WTC11 (cell line): ENCODE data around the gene MCUR1. TPM values are rescaled to one million over a fixed set of nuclear protein-coding genes. Genes with fewer than 3 reads are reported as not detected.

Source experiments
- ATAC-seq: fragments of 200-7000 bp; cut with Tn5 transposase; 2 replicates; pipeline ENCODE4 v1.10.0; 2021; ENCODE audit warnings: mild to moderate bottlenecking, moderate library complexity
- CTCF ChIA-PET: fragments of 300-600 bp; sonication (Branson Sonifier 250); formaldehyde crosslinking; loops from one replicate; lab custom pipeline; 2021; ENCODE audit warnings: antibody characterized with exemption; lab: Charles Lee
- POLR2A ChIA-PET: fragments of 350-600 bp; sonication (Branson Sonifier 250); formaldehyde crosslinking; loops from one replicate; lab custom pipeline; 2021; ENCODE audit warnings: antibody characterized with exemption; lab: Charles Lee
- DNase-seq: peaks from one replicate; pipeline ENCODE4 v3.0.0; 2021; ENCODE audit warnings: low spot score
- H3K27ac Mint-ChIP-seq: 2 replicates; pipeline ENCODE4 v1.8.0; 2021; ENCODE audit warnings: mixed read lengths
- H3K27me3 Mint-ChIP-seq: 2 replicates; pipeline ENCODE4 v1.8.0; 2021; ENCODE audit warnings: low read depth, mild to moderate bottlenecking, moderate library complexity, mixed read lengths
- H3K36me3 Mint-ChIP-seq: 2 replicates; pipeline ENCODE4 v1.8.0; 2021; ENCODE audit warnings: mixed read lengths
- H3K4me1 Mint-ChIP-seq: 2 replicates; pipeline ENCODE4 v1.8.0; 2022; ENCODE audit warnings: mixed read lengths
- H3K4me3 Mint-ChIP-seq: 2 replicates; pipeline ENCODE4 v1.8.0; 2021; ENCODE audit warnings: mild to moderate bottlenecking, moderate library complexity, mixed read lengths
- H3K9me3 Mint-ChIP-seq: 2 replicates; pipeline ENCODE4 v1.8.0; 2021; ENCODE audit warnings: mixed read lengths
- AFF4 ChIP-seq: sonication (generic); formaldehyde crosslinking; IDR thresholded peaks from 2 replicates; pipeline ENCODE4 v1.8.1; 2023; ENCODE audit warnings: mild to moderate bottlenecking, missing genetic modification reagents, borderline replicate concordance
- ATF6 ChIP-seq: sonication (generic); formaldehyde crosslinking; IDR thresholded peaks from 2 replicates; pipeline ENCODE4 v1.8.1; 2023; ENCODE audit warnings: mild to moderate bottlenecking, missing genetic modification reagents
- GABPB1 ChIP-seq: sonication (generic); formaldehyde crosslinking; IDR thresholded peaks from 2 replicates; pipeline ENCODE4 v1.8.1; 2023; ENCODE audit warnings: mild to moderate bottlenecking, missing genetic modification reagents
- GRHL2 ChIP-seq: fragments of 250-450 bp; sonication (Bioruptor Pico); IDR thresholded peaks from 2 replicates; pipeline ENCODE4 v1.8.0; 2022; ENCODE audit warnings: mild to moderate bottlenecking, moderate library complexity; ENCODE audit not compliant: insufficient replicate concordance, severe bottlenecking
- JUN ChIP-seq: sonication (generic); formaldehyde crosslinking; IDR thresholded peaks from 2 replicates; pipeline ENCODE4 v1.8.0; 2023; ENCODE audit warnings: mild to moderate bottlenecking, missing genetic modification reagents
- KAT7 ChIP-seq: sonication (generic); formaldehyde crosslinking; IDR thresholded peaks from 2 replicates; pipeline ENCODE4 v1.8.1; 2023; ENCODE audit warnings: missing genetic modification reagents, mild to moderate bottlenecking, borderline replicate concordance
- MXD4 ChIP-seq: fragments of 250-450 bp; sonication (Bioruptor Pico); IDR thresholded peaks from 2 replicates; pipeline ENCODE4 v1.8.0; 2021; ENCODE audit warnings: mild to moderate bottlenecking, moderate library complexity, borderline replicate concordance
- MYBL2 ChIP-seq: sonication (generic); formaldehyde crosslinking; IDR thresholded peaks from 2 replicates; pipeline ENCODE4 v1.8.1; 2023; ENCODE audit warnings: mild to moderate bottlenecking, moderate library complexity, missing genetic modification reagents
- NR1H2 ChIP-seq: sonication (generic); formaldehyde crosslinking; IDR thresholded peaks from 2 replicates; pipeline ENCODE4 v1.9.0; 2021; ENCODE audit warnings: mild to moderate bottlenecking, moderate library complexity, missing genetic modification reagents
- RELA ChIP-seq: sonication (generic); formaldehyde crosslinking; IDR thresholded peaks from 2 replicates; pipeline ENCODE4 v1.8.1; 2022; ENCODE audit warnings: missing genetic modification reagents, mild to moderate bottlenecking, borderline replicate concordance
- SOX15 ChIP-seq: fragments of 250-450 bp; sonication (Bioruptor Pico); IDR thresholded peaks from 2 replicates; pipeline ENCODE4 v1.9.0; 2021; ENCODE audit warnings: mild to moderate bottlenecking
- TCF7 ChIP-seq: sonication (generic); formaldehyde crosslinking; IDR thresholded peaks from 2 replicates; pipeline ENCODE4 v1.8.0; 2022; ENCODE audit warnings: mild to moderate bottlenecking, low read depth, missing genetic modification reagents, moderate library complexity
- TP53 ChIP-seq: sonication (generic); formaldehyde crosslinking; IDR thresholded peaks from 2 replicates; pipeline ENCODE4 v1.8.1; 2023; ENCODE audit warnings: mild to moderate bottlenecking, missing genetic modification reagents
- ZBTB43 ChIP-seq: sonication (generic); formaldehyde crosslinking; IDR thresholded peaks from 2 replicates; pipeline ENCODE4 v1.8.1; 2023; ENCODE audit warnings: mild to moderate bottlenecking, missing genetic modification reagents
- ZNF121 ChIP-seq: sonication (generic); formaldehyde crosslinking; IDR thresholded peaks from 2 replicates; pipeline ENCODE4 v1.8.0; 2023; ENCODE audit warnings: missing genetic modification reagents
- ZNF416 ChIP-seq: fragments of 250-450 bp; sonication (Bioruptor Pico); IDR thresholded peaks from 2 replicates; pipeline ENCODE4 v1.9.0; 2021; ENCODE audit warnings: mild to moderate bottlenecking, inconsistent platforms
- total RNA-seq: library from RNA; stranded (reverse); gene quantifications from 3 replicates; pipeline ENCODE4 v1.2.3, GENCODE V29; 2021
- TF ChIP-seq, protein P1 (sequence below): fragments of 250-450 bp; sonication (Bioruptor Pico); conservative IDR thresholded peaks from 2 replicates; pipeline ENCODE4 v1.9.0; 2021; ENCODE audit warnings: mild to moderate bottlenecking
- TF ChIP-seq, protein P2 (sequence below): fragments of 250-450 bp; sonication (Bioruptor Pico); IDR thresholded peaks from 2 replicates; pipeline ENCODE4 v1.9.0; 2021; ENCODE audit warnings: mild to moderate bottlenecking
- TF ChIP-seq, protein P3 (sequence below): fragments of 250-450 bp; sonication (Bioruptor Pico); IDR thresholded peaks from 2 replicates; pipeline ENCODE4 v1.9.0; 2021; ENCODE audit warnings: mild to moderate bottlenecking, borderline replicate concordance
- TF ChIP-seq, protein P4 (sequence below): fragments of 250-450 bp; sonication (Bioruptor Pico); IDR thresholded peaks from 2 replicates; pipeline ENCODE4 v2.1.2; 2022; ENCODE audit warnings: mild to moderate bottlenecking, moderate library complexity

Gene MCUR1
- total RNA-seq, 1 experiment from 2014 or later = 28.1 TPM

DNA sequence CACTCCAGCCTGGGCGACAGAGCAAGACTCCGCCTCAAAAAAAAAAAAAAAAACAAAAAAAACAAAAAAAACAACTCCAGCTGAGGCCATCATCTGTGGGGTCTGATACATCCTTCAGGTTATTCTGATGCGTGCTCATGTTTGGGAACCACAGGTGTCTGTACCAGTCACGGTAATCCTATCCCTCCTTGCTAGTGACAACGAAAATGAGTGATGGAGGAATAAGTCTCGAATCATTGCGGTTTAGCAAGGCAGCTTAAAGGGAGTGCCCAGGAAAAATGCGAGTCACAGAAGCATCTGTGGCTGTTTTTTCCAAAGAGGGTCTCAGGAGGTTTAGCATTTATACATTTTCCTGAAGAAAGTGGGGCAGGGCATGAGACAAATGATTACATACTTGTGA lies 48.8 kb downstream of the MCUR1 start:
- DNase-seq = no peak
- TF ChIP-seq JUN (CRISPR knock-in tag) (no peak), NR1H2 (no peak), ATF6 (CRISPR knock-in tag) (no peak), TP53 (CRISPR knock-in tag) (no peak), ZBTB43 (CRISPR knock-in tag) (no peak), ZNF416 (CRISPR knock-in tag) (no peak), TCF7 (CRISPR knock-in tag) (no peak), MYBL2 (no peak), MXD4 (no peak), RELA (CRISPR knock-in tag) (no peak), GABPB1 (CRISPR knock-in tag) (no peak)
- TF ChIP-seq, protein P1, sequence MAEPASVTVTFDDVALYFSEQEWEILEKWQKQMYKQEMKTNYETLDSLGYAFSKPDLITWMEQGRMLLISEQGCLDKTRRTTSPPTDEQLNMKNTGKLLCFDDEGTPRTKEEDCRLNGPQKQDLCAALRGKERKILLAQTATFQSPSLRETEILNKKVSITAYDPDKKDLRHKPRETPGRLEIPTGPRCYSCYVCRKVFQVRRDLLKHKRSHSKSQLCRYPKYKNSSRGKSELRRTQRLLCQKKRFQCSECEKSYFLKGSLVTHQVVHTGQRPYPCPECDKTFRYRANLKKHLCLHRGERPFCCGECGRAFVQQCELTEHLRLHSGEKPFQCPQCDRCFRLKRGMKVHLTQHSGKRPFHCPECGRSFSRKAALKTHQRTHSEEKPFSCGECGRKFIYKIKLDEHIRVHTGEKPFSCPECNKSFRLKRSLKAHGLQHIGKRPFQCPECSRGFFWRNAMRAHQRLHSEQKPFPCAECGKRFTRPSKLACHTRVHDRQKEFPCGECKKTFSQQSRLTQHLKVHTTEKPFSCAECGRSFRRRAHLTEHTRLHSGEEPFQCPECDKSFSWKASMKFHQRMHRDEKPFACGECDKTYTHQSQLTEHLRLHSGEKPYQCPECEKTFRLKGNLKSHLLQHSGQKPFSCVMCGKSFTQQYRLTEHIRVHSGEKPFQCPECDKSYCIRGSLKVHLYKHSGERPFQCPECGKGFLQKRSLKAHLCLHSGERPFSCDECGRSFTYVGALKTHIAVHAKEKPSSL (CRISPR knock-in tag) = no peak
- TF ChIP-seq, protein P2, sequence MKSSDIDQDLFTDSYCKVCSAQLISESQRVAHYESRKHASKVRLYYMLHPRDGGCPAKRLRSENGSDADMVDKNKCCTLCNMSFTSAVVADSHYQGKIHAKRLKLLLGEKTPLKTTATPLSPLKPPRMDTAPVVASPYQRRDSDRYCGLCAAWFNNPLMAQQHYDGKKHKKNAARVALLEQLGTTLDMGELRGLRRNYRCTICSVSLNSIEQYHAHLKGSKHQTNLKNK = no peak
- TF ChIP-seq, all 79 proteins: peak for 0
- Mint-ChIP-seq H3K9me3 (no peaks in the 10 kb centered on the region), H3K27ac (no peak overlapping the region; the same call in 1 of the 2 replicates), H3K4me3 (no peak overlapping the region), H3K4me1 (peaks cover 17% of the 10 kb centered on the region), H3K36me3 (no peaks in the 10 kb centered on the region), H3K27me3 (no peaks in the 10 kb centered on the region)
- ChIA-PET POLR2A (no interaction called here), CTCF (no interaction called here)
- ATAC-seq = no peak

GRCh38 chr6:13764996-13765395 lies 49.4 kb downstream of the MCUR1 start:
- Mint-ChIP-seq H3K27ac (no peak overlapping the region), H3K4me3 (no peak overlapping the region), H3K9me3 (no peaks in the 10 kb centered on the region), H3K4me1 (peaks cover 17% of the 10 kb centered on the region), H3K27me3 (no peaks in the 10 kb centered on the region), H3K36me3 (no peaks in the 10 kb centered on the region)
- POLR2A ChIA-PET = no interaction called here
- ATAC-seq = no peak
- CTCF ChIA-PET = no interaction called here
- DNase-seq = no peak
- TF ChIP-seq, protein P3, sequence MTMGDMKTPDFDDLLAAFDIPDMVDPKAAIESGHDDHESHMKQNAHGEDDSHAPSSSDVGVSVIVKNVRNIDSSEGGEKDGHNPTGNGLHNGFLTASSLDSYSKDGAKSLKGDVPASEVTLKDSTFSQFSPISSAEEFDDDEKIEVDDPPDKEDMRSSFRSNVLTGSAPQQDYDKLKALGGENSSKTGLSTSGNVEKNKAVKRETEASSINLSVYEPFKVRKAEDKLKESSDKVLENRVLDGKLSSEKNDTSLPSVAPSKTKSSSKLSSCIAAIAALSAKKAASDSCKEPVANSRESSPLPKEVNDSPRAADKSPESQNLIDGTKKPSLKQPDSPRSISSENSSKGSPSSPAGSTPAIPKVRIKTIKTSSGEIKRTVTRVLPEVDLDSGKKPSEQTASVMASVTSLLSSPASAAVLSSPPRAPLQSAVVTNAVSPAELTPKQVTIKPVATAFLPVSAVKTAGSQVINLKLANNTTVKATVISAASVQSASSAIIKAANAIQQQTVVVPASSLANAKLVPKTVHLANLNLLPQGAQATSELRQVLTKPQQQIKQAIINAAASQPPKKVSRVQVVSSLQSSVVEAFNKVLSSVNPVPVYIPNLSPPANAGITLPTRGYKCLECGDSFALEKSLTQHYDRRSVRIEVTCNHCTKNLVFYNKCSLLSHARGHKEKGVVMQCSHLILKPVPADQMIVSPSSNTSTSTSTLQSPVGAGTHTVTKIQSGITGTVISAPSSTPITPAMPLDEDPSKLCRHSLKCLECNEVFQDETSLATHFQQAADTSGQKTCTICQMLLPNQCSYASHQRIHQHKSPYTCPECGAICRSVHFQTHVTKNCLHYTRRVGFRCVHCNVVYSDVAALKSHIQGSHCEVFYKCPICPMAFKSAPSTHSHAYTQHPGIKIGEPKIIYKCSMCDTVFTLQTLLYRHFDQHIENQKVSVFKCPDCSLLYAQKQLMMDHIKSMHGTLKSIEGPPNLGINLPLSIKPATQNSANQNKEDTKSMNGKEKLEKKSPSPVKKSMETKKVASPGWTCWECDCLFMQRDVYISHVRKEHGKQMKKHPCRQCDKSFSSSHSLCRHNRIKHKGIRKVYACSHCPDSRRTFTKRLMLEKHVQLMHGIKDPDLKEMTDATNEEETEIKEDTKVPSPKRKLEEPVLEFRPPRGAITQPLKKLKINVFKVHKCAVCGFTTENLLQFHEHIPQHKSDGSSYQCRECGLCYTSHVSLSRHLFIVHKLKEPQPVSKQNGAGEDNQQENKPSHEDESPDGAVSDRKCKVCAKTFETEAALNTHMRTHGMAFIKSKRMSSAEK (CRISPR knock-in tag) = no peak
- TF ChIP-seq KAT7 (CRISPR knock-in tag) (no peak), ZNF121 (CRISPR knock-in tag) (no peak), GRHL2 (no peak), SOX15 (CRISPR knock-in tag) (no peak), AFF4 (no peak), MXD4 (no peak)
- TF ChIP-seq, protein P4, sequence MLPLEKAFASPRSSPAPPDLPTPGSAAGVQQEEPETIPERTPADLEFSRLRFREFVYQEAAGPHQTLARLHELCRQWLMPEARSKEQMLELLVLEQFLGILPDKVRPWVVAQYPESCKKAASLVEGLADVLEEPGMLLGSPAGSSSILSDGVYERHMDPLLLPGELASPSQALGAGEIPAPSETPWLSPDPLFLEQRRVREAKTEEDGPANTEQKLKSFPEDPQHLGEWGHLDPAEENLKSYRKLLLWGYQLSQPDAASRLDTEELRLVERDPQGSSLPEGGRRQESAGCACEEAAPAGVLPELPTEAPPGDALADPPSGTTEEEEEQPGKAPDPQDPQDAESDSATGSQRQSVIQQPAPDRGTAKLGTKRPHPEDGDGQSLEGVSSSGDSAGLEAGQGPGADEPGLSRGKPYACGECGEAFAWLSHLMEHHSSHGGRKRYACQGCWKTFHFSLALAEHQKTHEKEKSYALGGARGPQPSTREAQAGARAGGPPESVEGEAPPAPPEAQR (CRISPR knock-in tag) = no peak
